Amniotic stem cell (primary cell): Measurements from ENCODE around the gene FREM1.

ENCODE experiments used
- DNase-seq: peaks from one replicate; lab custom pipeline; 2025; lab: John Stamatoyannopoulos, UW

Gene FREM1

GRCh38 chr9:14760060-14760459 lies 150.2 kb downstream of the FREM1 start:
- no peak for DNase-seq

DNA sequence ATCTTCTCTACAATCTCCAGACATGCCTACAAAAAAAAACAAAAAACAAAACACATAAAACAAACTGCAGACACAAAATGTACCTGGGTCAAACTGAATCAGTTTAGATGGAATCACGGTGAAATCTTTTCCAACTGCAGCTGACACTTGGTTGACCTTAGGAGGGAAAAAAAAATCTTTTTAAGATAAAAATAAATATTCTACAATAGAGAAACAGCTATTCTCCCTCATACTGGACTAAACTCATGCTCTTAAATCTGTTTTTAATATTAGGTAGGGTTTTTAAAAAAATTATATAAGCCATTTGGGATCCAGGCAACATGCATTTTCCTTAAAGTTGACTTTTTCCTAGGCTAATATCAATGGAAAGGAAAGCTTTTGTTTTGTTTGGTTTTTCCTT lies 153.9 kb downstream of the FREM1 start:
- no peak for DNase-seq

DNA sequence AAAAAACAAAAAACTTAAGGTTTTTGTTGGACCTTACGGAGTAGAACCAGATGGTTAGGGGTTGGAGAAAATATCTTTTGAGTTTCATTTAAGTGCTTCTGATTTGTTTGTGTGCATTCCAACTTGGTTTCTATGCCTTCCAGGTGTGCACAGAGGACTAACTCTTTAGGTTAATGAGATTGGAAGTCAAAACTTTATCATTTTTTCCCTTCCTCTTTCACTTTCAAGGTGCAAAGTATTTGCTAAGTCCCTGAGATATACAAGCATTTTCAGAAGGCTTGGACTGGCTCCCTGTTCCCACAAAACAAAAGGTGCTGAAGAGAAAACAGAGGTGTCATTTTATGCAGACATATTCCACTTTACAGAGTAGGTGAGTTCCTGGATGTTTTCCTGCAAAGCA lies 157.4 kb downstream of the FREM1 start:
- no peak for DNase-seq

DNA sequence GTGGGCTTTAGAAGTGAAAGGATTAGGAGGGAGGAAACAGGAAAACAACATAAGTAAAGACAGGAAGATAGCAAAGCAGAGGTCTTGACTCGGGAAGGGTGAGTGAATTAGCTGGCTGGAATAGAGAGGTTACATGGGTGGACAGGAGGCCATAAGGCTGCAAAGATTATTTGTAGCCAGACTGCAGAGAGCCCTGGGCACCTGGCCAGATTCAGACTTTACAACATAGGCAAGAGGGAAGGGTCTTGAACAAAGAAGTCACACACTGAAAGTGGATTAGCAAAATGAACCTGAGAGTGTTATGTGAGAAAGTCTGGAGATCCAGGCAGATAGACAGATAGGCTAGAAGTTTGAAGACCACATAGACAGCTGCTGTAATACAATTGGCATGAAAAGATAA lies 158.0 kb downstream of the FREM1 start:
- no peak for DNase-seq

DNA sequence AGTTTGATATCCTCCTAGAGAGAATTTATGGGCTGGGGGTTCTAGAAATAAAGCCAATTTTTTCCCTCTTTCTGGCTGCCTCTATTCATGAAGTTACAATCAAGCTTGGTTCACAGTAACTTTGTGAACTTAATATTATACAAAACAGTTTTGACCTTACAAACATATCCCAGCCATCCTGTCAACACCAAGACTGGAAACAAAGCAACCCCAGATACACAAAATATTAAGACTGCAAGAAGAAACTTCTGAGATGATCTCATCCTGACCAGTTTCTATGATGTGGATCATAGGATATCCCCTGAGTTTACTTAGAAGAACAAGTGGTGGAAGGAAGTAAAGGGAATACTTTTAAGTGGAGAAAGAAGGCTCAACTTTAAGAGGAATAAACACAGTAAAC lies 159.4 kb downstream of the FREM1 start:
- DNase-seq = no peak

GRCh38 chr9:14749741-14750211 lies 160.5 kb downstream of the FREM1 start:
- DNase-seq = no peak

DNA sequence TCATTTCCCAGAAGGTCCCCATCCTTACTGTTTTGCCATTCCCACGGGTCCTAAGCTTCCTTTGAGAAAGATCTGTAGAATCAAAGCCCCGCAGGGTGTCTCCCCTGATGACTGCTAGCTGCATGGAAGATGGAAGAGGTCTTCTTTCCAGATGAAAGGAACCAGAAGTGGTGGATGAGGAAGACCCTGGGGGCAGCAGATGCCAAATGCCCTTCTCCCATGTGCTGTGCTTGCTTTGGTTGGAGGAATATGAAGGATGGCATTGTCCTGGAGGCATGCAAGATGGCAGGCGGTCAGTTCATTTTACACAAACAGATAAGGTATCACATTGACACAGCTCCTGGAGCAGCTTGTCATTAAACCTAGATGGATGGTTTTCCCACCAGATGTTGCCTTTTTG lies 161.9 kb downstream of the FREM1 start:
- no peak for DNase-seq

GRCh38 chr9:14747111-14747510 lies 163.1 kb downstream of the FREM1 start:
- no peak for DNase-seq

GRCh38 chr9:14746626-14747025 lies 163.6 kb downstream of the FREM1 start:
- no peak for DNase-seq

DNA sequence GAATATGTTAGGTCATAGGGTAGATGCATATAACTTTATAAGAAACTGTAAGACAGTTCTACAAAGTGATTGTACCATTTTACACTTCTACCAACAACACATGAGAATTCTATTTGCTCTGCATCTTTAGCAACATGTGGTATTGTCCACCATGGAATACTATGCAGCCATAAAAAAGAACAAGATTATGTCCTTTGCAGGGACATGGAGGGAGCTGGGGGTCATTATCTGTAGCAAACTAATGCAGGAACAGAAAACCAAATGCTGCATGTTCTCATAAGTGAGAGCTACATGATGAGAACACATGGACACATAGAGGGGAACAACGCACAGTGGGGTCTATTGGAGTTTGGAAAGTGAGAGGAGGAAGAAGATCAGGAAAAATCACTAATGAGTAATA lies 165.5 kb downstream of the FREM1 start:
- DNase-seq = no peak

- no peak for DNase-seq
Measured at GRCh38 chr9:14741369-14741768, 168.9 kb downstream of the FREM1 start.

GRCh38 chr9:14733133-14733532 lies 177.1 kb downstream of the FREM1 start:
- no peak for DNase-seq

DNA sequence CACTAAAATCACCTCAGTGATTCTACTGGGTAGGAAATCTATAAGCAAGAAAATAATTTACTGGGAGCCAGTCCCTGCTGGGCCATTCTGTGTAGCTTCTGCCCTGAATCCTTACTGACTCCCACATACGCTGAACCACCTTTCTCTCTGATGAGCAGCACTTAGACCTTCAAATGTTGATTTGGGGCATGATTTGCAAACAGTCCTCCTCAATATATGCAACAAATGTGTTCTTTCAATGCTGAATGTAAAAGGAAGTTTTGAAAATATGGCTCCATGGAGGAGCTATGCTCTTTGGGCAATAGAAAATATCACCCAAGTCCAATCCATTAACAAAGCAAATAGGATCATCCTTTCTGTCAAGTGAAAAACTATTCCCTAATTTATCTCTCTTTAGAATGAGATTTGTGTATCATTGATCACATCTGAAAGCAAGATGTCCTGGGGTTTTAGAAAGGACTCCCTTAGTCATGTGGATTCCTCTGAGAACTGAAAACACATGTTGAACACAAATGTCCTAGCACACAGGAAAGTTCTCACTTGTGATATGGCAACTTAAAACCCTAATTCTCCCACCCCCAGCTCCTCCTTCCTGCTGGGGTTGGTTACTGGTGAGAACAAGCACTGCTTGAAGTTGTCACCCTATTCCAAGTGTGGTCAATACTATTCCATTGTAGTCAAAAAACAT lies 178.8 kb downstream of the FREM1 start:
- no peak for DNase-seq

- DNase-seq = no peak
Measured at GRCh38 chr9:14730461-14730898, 179.7 kb downstream of the FREM1 start.

- DNase-seq = no peak
Measured at GRCh38 chr9:14723301-14723700, 186.9 kb downstream of the FREM1 start.

DNA sequence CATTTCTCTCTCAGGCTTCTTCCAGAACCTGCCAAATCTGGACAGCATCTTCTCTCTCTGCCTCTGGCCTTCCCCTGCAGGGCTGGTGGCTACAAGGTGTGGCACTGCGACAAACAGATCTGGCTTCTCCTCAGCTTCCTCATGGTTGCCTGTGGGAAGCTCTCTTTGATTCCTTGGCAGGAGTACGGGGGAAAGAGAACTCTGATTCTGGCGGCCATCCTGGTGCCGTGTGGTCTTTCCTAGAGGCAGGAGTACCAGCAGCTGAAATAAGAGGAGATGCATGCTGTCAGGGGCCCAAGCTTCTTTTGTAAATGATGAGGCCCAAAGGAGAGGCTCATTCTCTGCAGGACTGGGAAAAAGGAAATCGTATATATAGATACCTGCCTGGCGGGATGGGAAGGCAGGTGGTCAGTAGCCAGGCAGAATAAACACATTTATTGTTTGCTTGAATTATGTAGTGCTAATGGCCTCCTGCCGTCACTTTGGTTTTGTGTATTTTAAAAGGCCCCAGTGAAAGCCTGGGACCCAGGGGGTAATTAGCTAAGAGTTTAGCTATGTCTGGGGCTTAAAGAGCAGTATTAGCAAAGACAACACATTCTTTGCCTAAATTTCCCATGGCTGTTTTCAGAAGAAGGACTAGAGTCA lies 187.7 kb downstream of the FREM1 start, which contains the start of gene CER1:
TSS of gene CER1 (minus strand) at position 343 of the 645 bp plus-strand sequence. CDS start at position 282, 61 bp downstream.
- DNase-seq = no peak

- DNase-seq = no peak
Measured at GRCh38 chr9:14719231-14719923, 190.9 kb downstream of the FREM1 start.

DNA sequence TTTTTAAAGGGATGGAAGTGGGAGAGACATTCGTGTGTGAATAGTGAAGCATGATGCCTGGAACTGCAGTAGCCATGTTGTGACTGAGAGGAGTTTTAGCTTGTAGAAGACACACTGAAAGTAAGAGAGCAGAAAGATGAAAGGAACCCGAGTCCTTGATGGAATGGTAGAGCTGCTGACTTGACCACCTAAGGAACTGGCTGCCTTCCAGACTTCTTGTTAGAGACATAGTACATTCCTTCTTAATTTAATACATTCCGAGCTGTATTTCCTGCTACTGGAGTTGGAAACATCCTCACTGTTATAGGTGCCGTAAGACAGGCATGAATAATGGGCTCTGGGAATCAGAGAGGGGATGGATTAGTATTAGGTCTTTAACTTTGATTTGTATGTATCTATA lies 195.1 kb downstream of the FREM1 start:
- no peak for DNase-seq

DNA sequence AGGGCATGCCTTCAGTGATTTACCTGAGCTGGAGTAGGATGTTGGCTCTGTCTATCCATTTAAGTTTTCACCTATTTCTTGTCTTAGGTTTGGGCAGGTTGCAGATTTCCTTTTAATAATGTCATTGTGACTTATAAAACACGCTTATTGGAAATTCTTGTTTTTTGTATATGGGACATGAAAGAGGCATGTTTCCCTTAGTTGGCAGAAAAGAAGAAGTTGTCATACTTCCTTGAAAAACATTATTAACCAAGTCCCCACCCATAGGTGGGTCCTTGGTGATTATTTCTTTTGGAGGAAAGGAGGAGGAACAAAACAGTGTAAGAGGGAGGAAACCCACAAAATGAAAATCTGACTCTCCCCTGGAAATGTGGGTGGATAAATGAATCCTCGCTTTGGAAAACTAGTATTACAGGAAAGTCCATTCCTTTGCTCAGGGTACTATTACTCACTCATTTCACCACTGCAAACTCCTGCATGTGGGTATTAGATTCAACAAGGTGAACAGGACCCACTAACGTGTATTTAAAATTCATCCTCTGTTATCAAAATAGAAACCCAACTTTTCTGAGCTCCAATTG lies 197.0 kb downstream of the FREM1 start:
- DNase-seq = no peak

DNA sequence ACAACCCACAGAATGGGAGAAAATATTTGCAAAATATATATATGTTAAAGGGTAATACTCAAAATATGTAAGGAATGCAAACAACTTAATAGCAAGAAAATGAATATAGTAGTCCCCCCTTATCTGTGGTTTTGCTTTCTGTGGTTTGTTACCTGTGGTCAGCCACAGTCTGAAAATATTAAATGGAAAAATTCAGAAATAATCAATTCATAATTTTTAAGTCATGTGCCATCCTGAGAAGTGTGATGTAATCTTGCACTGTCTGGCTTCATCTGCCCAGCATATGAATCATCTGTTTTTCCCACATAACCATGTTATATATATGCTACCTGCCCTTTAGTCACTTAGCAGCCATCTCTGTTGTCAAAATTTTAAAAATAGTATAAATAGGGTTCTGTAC lies 199.4 kb downstream of the FREM1 start:
- no peak for DNase-seq

- no peak for DNase-seq
Measured at GRCh38 chr9:14706530-14707140, 203.6 kb downstream of the FREM1 start.

GRCh38 chr9:14705079-14705478 lies 205.1 kb downstream of the FREM1 start:
- DNase-seq = no peak
